Mesodermal cell (in vitro differentiated cells): ENCODE results near the gene CTIF.

Experiments
- H3K27ac ChIP-seq: 2 replicates; pipeline ENCODE4 v1.7.0; 2013; ENCODE audit warnings: mild to moderate bottlenecking, low read depth, low read length, moderate library complexity; ENCODE audit not compliant: severe bottlenecking
- H3K36me3 ChIP-seq: 2 replicates; pipeline ENCODE4 v1.7.1; 2013; ENCODE audit warnings: mild to moderate bottlenecking, low read length, moderate library complexity; ENCODE audit not compliant: control insufficient read depth, insufficient read depth
- H3K4me1 ChIP-seq: one replicate; pipeline ENCODE4 v1.7.1; 2013; ENCODE audit warnings: mild to moderate bottlenecking, low read length; ENCODE audit not compliant: insufficient read depth, control insufficient read depth, poor library complexity, severe bottlenecking
- H3K4me3 ChIP-seq: 2 replicates; pipeline ENCODE4 v1.7.0; 2013; ENCODE audit warnings: low read length, control low read depth, mild to moderate bottlenecking; ENCODE audit not compliant: insufficient read depth, poor library complexity, severe bottlenecking; ENCODE audit errors: extremely low read depth
- H3K9me3 ChIP-seq: 2 replicates; pipeline ENCODE4 v1.7.1; 2013; ENCODE audit warnings: mild to moderate bottlenecking, low read length, moderate library complexity; ENCODE audit not compliant: control insufficient read depth
- WGBS, 2 experiments: methylation state at CpG; one replicate each; pipeline ENCODE4 v1.1.5; 2013; ENCODE audit warnings: missing lambda C conversion rate in 2 of 2; ENCODE audit not compliant: insufficient coverage in 2 of 2; 5-methylcytosine and 5-hydroxymethylcytosine counted together

CTIF gene

DNA sequence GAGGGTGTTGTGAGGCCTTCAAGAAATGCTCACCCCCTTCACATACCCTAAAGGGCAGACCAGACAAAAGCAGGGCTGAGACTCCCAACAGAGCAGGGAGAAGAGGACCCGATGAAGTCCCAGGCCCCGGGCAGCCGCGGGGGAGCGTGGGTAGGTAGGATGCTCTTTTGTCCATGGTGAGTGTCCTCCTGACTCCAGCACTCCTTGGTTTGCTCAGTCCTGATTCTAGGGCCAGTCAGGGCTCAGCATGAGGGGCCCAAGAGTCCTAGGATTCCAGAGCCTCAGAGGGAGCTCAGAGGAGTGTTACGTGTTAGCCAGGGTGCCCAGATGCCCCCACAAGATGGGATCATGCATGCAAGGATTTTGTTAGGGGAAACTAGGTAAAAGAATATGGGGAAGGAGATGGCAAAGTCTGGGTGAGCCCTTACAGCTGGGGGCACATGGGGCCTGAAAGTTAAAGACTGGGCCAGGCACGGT is 347.1 kb downstream of the CTIF start:
- no peak overlapping the region for H3K27ac ChIP-seq
- H3K4me1 ChIP-seq: peaks cover 7% of the 10 kb centered on the region
- 94 to 100% methylated on average over 1 to 7 of the region's 7 CpGs for WGBS, 2 experiments
- no peaks in the 10 kb centered on the region for H3K9me3 ChIP-seq
- no peaks in the 10 kb centered on the region for H3K36me3 ChIP-seq
- H3K4me3 ChIP-seq: no peak overlapping the region

DNA sequence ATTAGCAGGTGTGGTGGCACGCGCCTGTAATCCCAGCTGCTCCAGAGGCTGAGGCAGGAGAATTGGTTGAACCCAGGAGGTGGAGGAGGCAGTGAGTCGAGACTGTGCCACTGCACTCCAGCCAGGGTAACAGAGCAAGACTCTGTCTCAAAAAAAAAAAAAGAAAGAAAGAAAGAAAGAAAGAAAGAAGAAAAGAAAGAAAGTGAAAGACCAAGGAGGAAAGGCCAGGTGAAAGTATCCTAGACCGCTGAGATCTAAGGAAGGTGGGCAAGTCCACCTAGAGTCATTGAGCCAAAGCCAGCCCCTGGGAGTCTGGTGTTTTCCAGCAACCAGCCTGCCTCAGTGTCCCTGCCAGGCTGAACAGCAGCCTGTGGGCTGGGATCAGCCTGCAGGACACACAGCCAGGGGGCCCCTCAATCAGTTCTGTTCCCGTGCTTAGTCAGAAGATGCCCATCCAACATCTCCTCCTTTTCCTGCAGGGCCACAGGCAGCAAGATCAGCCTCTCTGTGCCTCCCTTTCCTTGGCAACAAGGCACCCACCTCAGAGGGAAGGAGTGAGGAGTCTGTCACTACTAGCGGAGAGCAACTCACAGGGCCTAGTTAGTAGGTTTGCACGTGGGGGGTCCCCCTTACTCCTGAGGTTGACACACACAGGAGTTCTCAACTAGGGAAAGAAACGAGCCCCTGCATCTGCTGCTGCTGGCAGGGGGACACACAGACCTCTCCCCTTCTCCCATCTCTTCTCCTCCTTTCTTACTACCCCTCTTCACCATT is 347.9 kb downstream of the CTIF start:
- Histone ChIP-seq H3K36me3 (no peaks in the 10 kb centered on the region), H3K4me3 (no peak overlapping the region), H3K27ac (no peak overlapping the region), H3K9me3 (no peaks in the 10 kb centered on the region), H3K4me1 (peaks cover 7% of the 10 kb centered on the region)
- 97 to 99% methylated on average over 5 to 7 of the region's 8 CpGs for WGBS, 2 experiments

DNA sequence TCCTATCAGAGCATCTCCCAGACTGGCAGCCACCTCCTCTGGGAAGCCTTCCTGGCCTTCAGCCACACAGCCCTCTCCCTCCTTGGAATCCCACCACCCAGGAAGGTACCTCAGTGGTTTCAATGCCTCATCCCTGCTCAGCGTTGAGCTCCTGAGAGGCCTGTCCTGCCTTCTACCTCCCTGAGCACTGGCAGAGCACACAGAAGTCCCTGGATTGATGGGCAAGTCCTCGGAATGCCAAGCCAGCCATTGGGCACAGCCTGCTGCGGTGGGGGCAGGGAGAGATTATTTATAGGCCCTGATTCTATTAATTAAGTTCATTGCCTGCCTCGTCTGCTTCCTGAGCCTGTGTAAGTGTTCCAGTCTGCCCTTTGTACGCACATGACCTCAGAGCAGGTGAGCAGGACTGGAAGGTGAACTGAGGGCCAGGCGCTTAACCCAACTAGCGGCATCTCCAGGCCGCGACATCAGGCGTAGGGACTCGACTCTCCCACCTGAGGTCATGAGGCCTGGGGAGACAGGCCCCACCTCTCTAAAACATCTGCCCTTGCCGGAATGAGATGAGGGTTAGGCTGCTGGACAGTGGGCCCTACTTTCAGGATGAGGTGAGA is 348.6 kb downstream of the CTIF start:
- 89 to 94% methylated on average over 6 to 11 of the region's 12 CpGs for WGBS, 2 experiments
- Histone ChIP-seq H3K36me3 (no peaks in the 10 kb centered on the region), H3K4me1 (peaks cover 7% of the 10 kb centered on the region), H3K27ac (no peak overlapping the region), H3K9me3 (no peaks in the 10 kb centered on the region), H3K4me3 (no peak overlapping the region)

DNA sequence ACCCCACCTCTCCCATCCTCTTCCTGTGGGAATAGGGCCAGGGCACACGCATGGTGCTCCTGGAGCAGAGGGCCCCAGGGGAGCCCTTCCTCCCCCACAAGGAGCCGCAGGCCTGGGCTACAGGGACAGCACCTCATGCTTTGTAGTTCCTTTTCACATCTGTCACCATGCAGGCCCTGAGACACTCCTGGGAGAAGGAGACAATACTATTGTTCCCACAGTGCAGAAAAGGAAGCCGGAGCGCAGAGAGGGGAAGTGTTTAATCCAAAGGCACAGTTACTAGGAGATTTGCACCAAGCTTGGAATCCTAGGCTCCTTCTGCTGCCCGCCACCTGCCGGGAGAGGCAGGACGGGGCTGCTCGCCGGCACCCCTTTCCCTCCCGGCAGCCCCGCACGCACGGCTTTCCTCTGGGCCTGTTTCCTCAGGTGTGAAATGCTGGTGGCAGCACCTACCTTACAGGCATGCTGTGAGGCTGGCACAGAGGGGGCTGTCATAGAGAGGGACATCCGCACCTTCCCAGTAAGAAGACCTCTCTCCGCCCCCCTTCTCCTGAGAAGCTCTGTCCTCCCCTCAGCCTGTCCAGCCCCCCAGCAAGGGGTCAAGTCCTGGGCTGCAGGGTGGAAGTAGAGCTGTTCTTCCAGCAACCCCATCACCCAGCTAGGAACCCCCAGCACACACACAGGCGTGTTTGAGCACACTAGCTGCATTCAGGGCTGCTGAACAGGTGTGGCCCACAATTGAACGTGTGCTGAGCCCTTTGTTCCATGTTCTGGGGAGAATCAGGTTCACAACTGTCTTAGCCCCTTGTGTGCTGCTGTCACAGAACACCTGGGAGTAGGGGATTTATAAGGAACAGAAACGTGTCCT is 349.3 kb downstream of the CTIF start:
- no peak overlapping the region for H3K27ac ChIP-seq
- no peaks in the 10 kb centered on the region for H3K9me3 ChIP-seq
- peaks cover 7% of the 10 kb centered on the region for H3K4me1 ChIP-seq
- H3K4me3 ChIP-seq: no peak overlapping the region
- H3K36me3 ChIP-seq: no peaks in the 10 kb centered on the region
- WGBS, 2 experiments: 92 to 97% methylated on average over 11 to 18 of the region's 18 CpGs

DNA sequence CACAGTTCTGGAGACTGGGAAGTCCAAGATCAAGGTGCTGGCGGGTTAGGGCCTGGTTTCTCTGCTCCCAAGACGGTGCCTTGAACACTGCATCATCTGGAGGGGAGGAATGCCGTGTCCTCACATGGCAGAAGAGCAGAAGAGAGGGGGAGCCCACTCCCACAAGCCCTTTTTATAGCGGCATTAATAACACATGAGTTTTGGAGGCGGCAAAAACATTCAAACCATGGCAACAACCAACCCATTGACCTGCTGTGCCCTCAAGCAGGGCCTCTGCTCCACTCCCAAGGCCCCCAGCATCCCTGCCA is 349.9 kb downstream of the CTIF start:
- H3K4me1 ChIP-seq: peaks cover 7% of the 10 kb centered on the region
- no peaks in the 10 kb centered on the region for H3K36me3 ChIP-seq
- H3K27ac ChIP-seq: no peak overlapping the region
- WGBS, 2 experiments: 85 to 94% methylated on average over 3 to 4 of the region's 5 CpGs
- no peaks in the 10 kb centered on the region for H3K9me3 ChIP-seq
- no peak overlapping the region for H3K4me3 ChIP-seq

DNA sequence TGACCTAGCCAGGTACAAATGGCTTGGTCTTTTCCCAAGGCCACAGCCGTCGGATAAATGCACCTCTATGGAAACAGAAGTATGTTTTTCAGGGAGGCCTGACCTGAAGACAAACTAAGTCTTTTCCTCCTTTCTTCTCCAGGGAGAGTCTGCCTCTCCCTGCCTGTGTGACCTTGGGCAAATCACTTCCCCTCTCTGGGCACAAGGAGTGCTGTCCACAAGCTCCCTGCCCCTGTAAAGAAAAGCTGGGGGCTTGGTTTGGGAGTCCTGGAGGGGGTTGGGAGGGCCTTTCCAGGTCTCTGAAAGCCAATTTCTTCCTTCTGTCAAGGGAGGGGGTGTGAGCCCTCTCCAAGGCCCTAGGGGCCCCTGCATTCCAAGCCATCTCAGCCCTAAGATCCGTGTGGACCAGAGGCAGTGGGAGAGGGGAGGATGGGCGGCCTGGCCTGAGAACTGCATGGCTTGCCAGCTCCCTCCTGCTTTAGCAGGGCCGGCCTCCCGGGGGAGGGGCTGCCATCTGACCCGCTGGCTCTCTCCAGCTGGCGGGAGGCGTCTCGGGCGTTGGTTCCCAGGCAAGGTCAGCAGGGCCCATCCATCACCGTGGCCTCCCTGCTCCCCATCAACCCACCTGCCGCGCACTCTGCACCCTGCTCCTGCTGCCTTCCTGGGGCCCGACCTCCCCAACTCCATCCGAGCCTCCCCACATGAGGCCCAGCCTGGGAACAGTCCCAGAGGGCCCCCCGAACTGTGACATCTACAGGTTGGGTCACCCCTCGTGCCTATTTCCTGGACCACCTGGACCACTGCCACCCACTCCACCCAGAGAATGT is 350.5 kb downstream of the CTIF start:
- no peaks in the 10 kb centered on the region for H3K36me3 ChIP-seq
- peaks cover 7% of the 10 kb centered on the region for H3K4me1 ChIP-seq
- no peak overlapping the region for H3K27ac ChIP-seq
- no peaks in the 10 kb centered on the region for H3K9me3 ChIP-seq
- no peak overlapping the region for H3K4me3 ChIP-seq
- WGBS, 2 experiments: 45 to 53% methylated on average over 17 of the region's 18 CpGs

DNA sequence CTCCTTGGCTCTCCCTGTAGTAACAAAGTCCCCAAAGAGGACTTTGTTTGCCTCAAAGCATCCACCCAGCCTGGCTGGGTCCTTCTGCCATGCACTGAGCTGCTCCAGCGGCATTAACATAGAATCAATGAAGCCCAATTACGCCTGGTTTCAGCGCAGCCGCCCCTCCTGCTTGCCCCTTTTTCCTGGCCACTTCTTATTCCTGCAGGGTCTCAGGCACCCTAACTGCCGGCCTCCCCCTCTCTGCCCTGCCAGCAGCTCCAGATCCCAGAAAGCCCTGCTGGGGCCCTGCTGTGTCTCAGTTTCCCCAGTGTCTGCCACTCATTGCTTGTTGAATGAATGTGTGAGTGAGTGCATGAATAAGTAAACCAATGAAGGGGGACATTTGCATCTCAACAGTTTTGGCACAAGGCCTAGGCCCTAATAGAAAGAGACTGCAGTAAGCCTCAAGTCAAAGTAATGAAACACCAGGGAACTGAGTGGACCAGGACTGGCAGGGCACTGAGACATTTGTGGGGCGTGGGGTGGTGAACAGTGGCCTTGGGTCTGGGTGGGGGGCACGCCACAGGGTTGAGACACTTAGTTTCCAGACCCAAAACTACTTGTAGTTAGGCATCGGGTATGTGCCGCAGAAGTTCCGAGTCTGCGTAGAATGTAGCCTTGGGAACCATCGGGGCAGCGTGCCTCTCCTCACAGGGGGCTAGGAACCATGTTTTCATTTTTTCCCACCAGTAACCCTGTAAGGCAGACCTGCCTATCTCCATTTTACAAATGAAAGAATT is 351.3 kb downstream of the CTIF start:
- Histone ChIP-seq H3K4me1 (peaks cover 6% of the 10 kb centered on the region), H3K36me3 (no peaks in the 10 kb centered on the region), H3K27ac (no peak overlapping the region), H3K9me3 (no peaks in the 10 kb centered on the region), H3K4me3 (no peak overlapping the region)
- WGBS, 2 experiments: 90 to 91% methylated on average over 8 to 12 of the region's 13 CpGs

DNA sequence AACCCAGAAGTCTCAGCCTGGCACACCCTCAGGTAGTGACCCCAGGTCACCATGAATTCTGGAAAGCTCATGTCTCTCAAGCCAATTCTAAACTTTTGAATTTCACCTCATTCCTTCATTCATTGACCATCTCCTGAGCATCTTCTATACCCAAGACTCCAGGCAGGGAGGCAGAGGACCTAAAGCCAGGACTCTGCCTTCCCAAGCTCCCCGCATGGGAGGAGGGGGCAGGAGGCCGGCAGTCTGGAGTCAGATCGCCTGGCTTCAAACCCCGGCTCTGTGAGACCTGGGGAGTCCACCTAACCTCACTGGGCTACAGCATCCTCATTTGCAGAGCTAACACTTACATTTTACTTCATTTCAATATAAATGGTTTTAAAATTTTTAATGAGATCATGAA is 352.9 kb downstream of the CTIF start:
- H3K36me3 ChIP-seq: no peaks in the 10 kb centered on the region
- no peak overlapping the region for H3K4me3 ChIP-seq
- no peak overlapping the region for H3K27ac ChIP-seq
- no peaks in the 10 kb centered on the region for H3K9me3 ChIP-seq
- WGBS, 2 experiments: 96% methylated on average over 4 of the region's 4 CpGs; no CpG with 5 or more reads in 1 of the 2 experiments
- peaks cover 2% of the 10 kb centered on the region for H3K4me1 ChIP-seq

DNA sequence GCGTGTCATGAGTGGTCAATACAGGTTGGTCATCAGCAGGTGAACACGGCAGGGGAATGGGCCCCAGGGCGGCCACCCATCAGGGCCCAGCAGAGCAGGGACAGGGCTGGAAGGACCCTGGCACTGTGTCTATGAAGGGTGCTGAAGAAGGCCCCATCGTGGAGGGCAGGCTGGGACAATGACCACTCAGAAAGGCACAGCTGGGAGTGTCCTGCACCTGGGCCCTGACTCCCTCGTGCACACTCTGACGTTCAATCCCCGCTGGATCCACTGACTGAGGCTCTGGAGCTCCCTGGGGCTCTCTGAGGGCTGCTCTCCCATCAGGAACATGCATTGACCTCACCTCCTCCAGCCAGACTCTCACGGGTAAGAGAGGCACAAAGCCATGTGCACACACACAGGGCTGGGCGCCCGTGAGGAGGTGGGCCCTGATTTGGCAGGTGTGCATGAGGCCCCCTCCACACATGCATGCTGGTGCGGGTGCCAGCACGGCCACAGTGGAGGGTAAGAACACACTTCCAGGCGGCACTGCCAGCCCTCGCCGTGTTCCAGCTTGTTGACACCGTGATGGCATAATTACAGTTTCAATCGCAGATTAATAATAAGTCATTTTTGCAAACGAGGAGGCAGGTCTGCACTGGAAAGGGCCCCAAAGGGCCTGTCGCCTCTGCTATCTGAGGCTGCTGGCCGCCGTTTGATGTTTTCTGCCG is 353.5 kb downstream of the CTIF start:
- no peaks in the 10 kb centered on the region for H3K9me3 ChIP-seq
- WGBS, 2 experiments: 90 to 94% methylated on average over 21 to 22 of the region's 22 CpGs
- H3K27ac ChIP-seq: no peak overlapping the region
- no peaks in the 10 kb centered on the region for H3K36me3 ChIP-seq
- peaks cover 2% of the 10 kb centered on the region for H3K4me1 ChIP-seq
- no peak overlapping the region for H3K4me3 ChIP-seq
